IMR-90 (cell line): Measurements from ENCODE around the gene HEYL. TPM values are rescaled to one million over a fixed set of nuclear protein-coding genes. Genes with fewer than 3 reads are reported as not detected.
A peak's percentile ranks its signal among the peaks of the same experiment; 100 is the strongest.

Experiments used
- ATAC-seq: fragments of 200-7000 bp; cut with Tn5 transposase; 2 replicates; pipeline ENCODE4 v1.9.1; 2020; ENCODE audit warnings: low read depth, mild to moderate bottlenecking, moderate library complexity
- BruUV-seq: library from RNA; stranded (reverse); fragments of 400-500 nt; replicated peaks from 2 replicates; lab custom pipeline; 2021; lab: Mats Ljungman, UMichigan
- CTCF ChIA-PET: fragments of 300-600 bp; formaldehyde crosslinking; extraction: SDS; loops from one replicate; lab custom pipeline; 2021; ENCODE audit warnings: antibody characterized with exemption; lab: Yijun Ruan, JAX
- POLR2A ChIA-PET: fragments of 300-600 bp; sonication (Branson Sonifier 250); formaldehyde crosslinking; loops from one replicate; lab custom pipeline; 2022; ENCODE audit warnings: antibody characterized with exemption; ENCODE audit not compliant: unreplicated experiment; lab: Charles Lee
- DNase-seq: peaks from one replicate; pipeline ENCODE4 v3.0.0; 2013
- H2AFZ ChIP-seq: replicated peaks from 2 replicates; pipeline ENCODE3; 2013; ENCODE audit warnings: low read length, mild to moderate bottlenecking; ENCODE audit not compliant: poor library complexity
- H2AK5ac ChIP-seq: 2 replicates; pipeline ENCODE4 v1.6.1; 2013; ENCODE audit warnings: low read depth, low read length, inconsistent platforms
- H2AK9ac ChIP-seq: replicated peaks from 2 replicates; pipeline ENCODE3; 2013; ENCODE audit warnings: mild to moderate bottlenecking, low read depth, low read length, moderate library complexity; ENCODE audit not compliant: poor library complexity
- H2BK120ac ChIP-seq: 2 replicates; pipeline ENCODE4 v1.6.1; 2013; ENCODE audit warnings: low read depth, low read length, inconsistent platforms
- H2BK15ac ChIP-seq: 3 replicates; pipeline ENCODE4 v1.6.1; 2013; ENCODE audit warnings: low read depth, low read length, inconsistent platforms
- H2BK20ac ChIP-seq: 2 replicates; pipeline ENCODE4 v1.6.1; 2013; ENCODE audit warnings: low read depth, mild to moderate bottlenecking, inconsistent platforms, low read length, moderate library complexity
- H2BK5ac ChIP-seq: 2 replicates; pipeline ENCODE4 v1.6.1; 2013; ENCODE audit warnings: mild to moderate bottlenecking, low read depth, low read length, inconsistent platforms; ENCODE audit not compliant: poor library complexity, severe bottlenecking
- H3K14ac ChIP-seq: replicated peaks from 2 replicates; pipeline ENCODE4 v1.6.1; 2013; ENCODE audit warnings: low read depth, low read length, inconsistent platforms
- H3K18ac ChIP-seq: 2 replicates; pipeline ENCODE4 v1.6.1; 2013; ENCODE audit warnings: low read depth, low read length, control low read depth
- H3K23ac ChIP-seq: 2 replicates; pipeline ENCODE4 v1.6.1; 2013; ENCODE audit warnings: low read depth, low read length, inconsistent platforms
- H3K27ac ChIP-seq: 2 replicates; pipeline ENCODE4 v1.5.1; 2013; ENCODE audit warnings: mild to moderate bottlenecking, control low read depth, low read length; ENCODE audit not compliant: insufficient read depth
- H3K27me3 ChIP-seq: 2 replicates; pipeline ENCODE4 v1.6.1; 2013; ENCODE audit warnings: low read length; ENCODE audit not compliant: control insufficient read depth, insufficient read depth
- H3K36me3 ChIP-seq: 2 replicates; pipeline ENCODE4 v1.6.1; 2013; ENCODE audit warnings: low read length, mixed read lengths; ENCODE audit not compliant: control insufficient read depth, insufficient read depth
- H3K4ac ChIP-seq: 2 replicates; pipeline ENCODE4 v1.6.1; 2013; ENCODE audit warnings: low read depth, low read length, inconsistent platforms
- H3K4me1 ChIP-seq: 2 replicates; pipeline ENCODE4 v1.6.1; 2013; ENCODE audit warnings: low read length, mixed read lengths; ENCODE audit not compliant: control insufficient read depth, insufficient read depth
- H3K4me2 ChIP-seq: 2 replicates; pipeline ENCODE4 v1.6.1; 2013; ENCODE audit warnings: low read depth, mild to moderate bottlenecking, control low read depth, low read length, moderate library complexity
- H3K4me3 ChIP-seq: 2 replicates; pipeline ENCODE4 v1.5.1; 2013; ENCODE audit warnings: low read depth, mild to moderate bottlenecking, control low read depth, low read length, moderate library complexity; ENCODE audit not compliant: insufficient read depth
- H3K56ac ChIP-seq: 2 replicates; pipeline ENCODE4 v1.6.1; 2013; ENCODE audit warnings: low read length, inconsistent platforms; ENCODE audit not compliant: insufficient read depth; ENCODE audit errors: extremely low read depth
- H3K79me1 ChIP-seq, 2 experiments: 2 replicates each; pipeline ENCODE4 v1.6.1; 2013; ENCODE audit warnings: low read length in 2 of 2, inconsistent platforms in 1 of 2, low read depth in 1 of 2
- H3K9ac ChIP-seq: 2 replicates; pipeline ENCODE4 v1.6.1; 2013; ENCODE audit warnings: low read depth, low read length, control low read depth
- H3K9me1 ChIP-seq: 2 replicates; pipeline ENCODE4 v1.6.1; 2013; ENCODE audit warnings: low read length, inconsistent platforms; ENCODE audit not compliant: insufficient read depth
- H3K9me3 ChIP-seq: 2 replicates; pipeline ENCODE4 v1.6.1; 2013; ENCODE audit warnings: low read length; ENCODE audit not compliant: control insufficient read depth, insufficient read depth
- H4K20me1 ChIP-seq: 2 replicates; pipeline ENCODE4 v1.6.1; 2013; ENCODE audit warnings: low read length, inconsistent platforms; ENCODE audit not compliant: insufficient read depth
- H4K5ac ChIP-seq: 2 replicates; pipeline ENCODE4 v1.6.1; 2013; ENCODE audit warnings: mild to moderate bottlenecking, low read depth, low read length, control low read depth
- H4K8ac ChIP-seq, 2 experiments: 2 replicates each; pipeline ENCODE4 v1.6.1; 2013; ENCODE audit warnings: low read depth in 2 of 2, low read length in 2 of 2, control low read depth in 1 of 2, inconsistent platforms in 1 of 2
- H4K91ac ChIP-seq: 2 replicates; pipeline ENCODE4 v1.6.1; 2013; ENCODE audit warnings: low read depth, low read length, inconsistent platforms; ENCODE audit not compliant: insufficient read depth
- BHLHE40 ChIP-seq: fragments of 150-350 bp; IDR thresholded peaks from 2 replicates; pipeline ENCODE4 v1.6.1; 2016; ENCODE audit warnings: mild to moderate bottlenecking, low read depth, low read length
- CHD1 ChIP-seq: IDR thresholded peaks from 2 replicates; pipeline ENCODE4 v1.6.1; 2012; ENCODE audit warnings: low read depth, low read length, improper control_type of control experiment
- MXI1 ChIP-seq: IDR thresholded peaks from 2 replicates; pipeline ENCODE4 v1.6.1; 2012; ENCODE audit warnings: low read depth, mild to moderate bottlenecking, low read length, moderate library complexity, borderline replicate concordance
- RCOR1 ChIP-seq: IDR thresholded peaks from 2 replicates; pipeline ENCODE4 v1.6.1; 2012; ENCODE audit warnings: mild to moderate bottlenecking, low read length, improper control_type of control experiment; ENCODE audit not compliant: insufficient replicate concordance
- WGBS, 2 experiments: methylation state at CpG; one replicate each; pipeline versions ENCODE4 v1.1.5 to v1.1.7; 2013; ENCODE audit warnings: missing lambda C conversion rate in 2 of 2; ENCODE audit not compliant: insufficient read length in 1 of 2; ENCODE audit errors: extremely low coverage in 2 of 2; 5-methylcytosine and 5-hydroxymethylcytosine counted together
- dilution Hi-C: fragments of 300-500 bp; cut with HindIII; formaldehyde crosslinking; loops from one replicate; pipeline ENCODE4 v1.14.3; 2018; ENCODE audit warnings: low sequenced_read_pairs; ENCODE audit not compliant: unreplicated experiment
- in situ Hi-C: fragments of 300-500 bp; cut with MboI; formaldehyde crosslinking; loops from 3 replicates; pipeline ENCODE4 v1.14.3; 2019; ENCODE audit warnings: low sequenced_read_pairs, inconsistent platforms, mixed read lengths
- intact Hi-C: fragments of 100-400 bp; cut with micrococcal nuclease; formaldehyde crosslinking; loops from 2 replicates; pipeline ENCODE4 v1.10.0; 2022
- polyA plus RNA-seq, 3 experiments: library from polyadenylated mRNA; depleted of rRNA; stranded (reverse); fragments of >200 nt; gene quantifications; 2 replicates each; pipeline ENCODE4 v1.2.3, GENCODE V29; 2012; ENCODE audit warnings: low replicate concordance in 1 of 3
- total RNA-seq: library from RNA; depleted of rRNA; stranded (reverse); fragments of >200 nt; gene quantifications from 2 replicates; pipeline ENCODE4 v1.2.3, GENCODE V29; 2012
- TF ChIP-seq, protein P1 (sequence below): fragments of 150-350 bp; IDR thresholded peaks from 2 replicates; pipeline ENCODE4 v1.6.1; 2017; ENCODE audit warnings: mild to moderate bottlenecking, antibody characterized with exemption, low read length, low read depth

The HEYL gene
- total and polyA plus RNA-seq, 2 of the 4 experiments (the other 2 are of a cell fraction), result 0.02 TPM; not detected in 1

GRCh38 chr1:39575191-39576015, 64.0 kb downstream of the HEYL start:
- Histone ChIP-seq H4K20me1 (peaks cover 57% of the 10 kb centered on the region), H3K79me1 (peaks cover 18 to 49% of the 10 kb centered on the region in 2 experiments), H3K4me2 (peak overlapping the region; percentile 99), H3K4me1 (peaks cover 13% of the 10 kb centered on the region), H4K8ac (no peak overlapping the region), H2BK5ac (peak overlapping the region; percentile 35), H3K9me1 (peaks cover 9% of the 10 kb centered on the region), H3K9me3 (no peaks in the 10 kb centered on the region), H3K36me3 (peaks cover 36% of the 10 kb centered on the region), H2AK5ac (peak overlapping the region; percentile 49; the same call in 1 of the 2 replicates), H3K9ac (peak overlapping the region; percentile 67), H3K4ac (no peak overlapping the region), H2BK15ac (no peak overlapping the region), H3K4me3 (peak overlapping the region; percentile 80), H2BK120ac (no peak overlapping the region), H3K56ac (no peak overlapping the region), H3K23ac (peak overlapping the region; percentile 85), H4K5ac (no peak overlapping the region), H3K14ac (peak overlapping the region; percentile 70), H2BK20ac (no peak overlapping the region), H3K27me3 (no peaks in the 10 kb centered on the region), H3K27ac (peak overlapping the region; percentile 60), H2AFZ (peak overlapping the region; percentile 62), H3K18ac (no peak overlapping the region), H4K91ac (no peak overlapping the region), H2AK9ac (peak overlapping the region; percentile 77)
- peak; percentile 81 for DNase-seq
- intact Hi-C loops (no loop called here), in situ Hi-C loops (no loop called here), dilution Hi-C loops (no loop called here)
- BruUV-seq, result no TSS peak
- ChIA-PET POLR2A (interaction anchor here (0.6 to 0.9 kb wide), 2 partner anchors 19 to 470 kb away, joined by 3 to 4 read pairs; no protein-coding TSS in a partner anchor), CTCF (interaction anchor here (0.6 kb wide), 1 partner anchor 221 kb away, joined by 4 read pairs; no protein-coding TSS in a partner anchor)
- 0% methylated on average over 25 of the region's 48 CpGs; no CpG with 5 or more reads in 1 of the 2 experiments for whole genome bisulfite sequencing, 2 experiments
- TF ChIP-seq MXI1 (peak; percentile 84), CHD1 (peak; percentile 49; the same call in 1 of the 2 replicates), BHLHE40 (peak; percentile 56; the same call in 1 of the 2 replicates), RCOR1 (no peak)
- TF ChIP-seq, protein P1, sequence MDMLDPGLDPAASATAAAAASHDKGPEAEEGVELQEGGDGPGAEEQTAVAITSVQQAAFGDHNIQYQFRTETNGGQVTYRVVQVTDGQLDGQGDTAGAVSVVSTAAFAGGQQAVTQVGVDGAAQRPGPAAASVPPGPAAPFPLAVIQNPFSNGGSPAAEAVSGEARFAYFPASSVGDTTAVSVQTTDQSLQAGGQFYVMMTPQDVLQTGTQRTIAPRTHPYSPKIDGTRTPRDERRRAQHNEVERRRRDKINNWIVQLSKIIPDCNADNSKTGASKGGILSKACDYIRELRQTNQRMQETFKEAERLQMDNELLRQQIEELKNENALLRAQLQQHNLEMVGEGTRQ, result peak; percentile 21; the same call in 1 of the 2 replicates
- peak; percentile 37 for ATAC-seq
